ENCODE measurements around the gene TMEM259.

The TMEM259 gene

DNA sequence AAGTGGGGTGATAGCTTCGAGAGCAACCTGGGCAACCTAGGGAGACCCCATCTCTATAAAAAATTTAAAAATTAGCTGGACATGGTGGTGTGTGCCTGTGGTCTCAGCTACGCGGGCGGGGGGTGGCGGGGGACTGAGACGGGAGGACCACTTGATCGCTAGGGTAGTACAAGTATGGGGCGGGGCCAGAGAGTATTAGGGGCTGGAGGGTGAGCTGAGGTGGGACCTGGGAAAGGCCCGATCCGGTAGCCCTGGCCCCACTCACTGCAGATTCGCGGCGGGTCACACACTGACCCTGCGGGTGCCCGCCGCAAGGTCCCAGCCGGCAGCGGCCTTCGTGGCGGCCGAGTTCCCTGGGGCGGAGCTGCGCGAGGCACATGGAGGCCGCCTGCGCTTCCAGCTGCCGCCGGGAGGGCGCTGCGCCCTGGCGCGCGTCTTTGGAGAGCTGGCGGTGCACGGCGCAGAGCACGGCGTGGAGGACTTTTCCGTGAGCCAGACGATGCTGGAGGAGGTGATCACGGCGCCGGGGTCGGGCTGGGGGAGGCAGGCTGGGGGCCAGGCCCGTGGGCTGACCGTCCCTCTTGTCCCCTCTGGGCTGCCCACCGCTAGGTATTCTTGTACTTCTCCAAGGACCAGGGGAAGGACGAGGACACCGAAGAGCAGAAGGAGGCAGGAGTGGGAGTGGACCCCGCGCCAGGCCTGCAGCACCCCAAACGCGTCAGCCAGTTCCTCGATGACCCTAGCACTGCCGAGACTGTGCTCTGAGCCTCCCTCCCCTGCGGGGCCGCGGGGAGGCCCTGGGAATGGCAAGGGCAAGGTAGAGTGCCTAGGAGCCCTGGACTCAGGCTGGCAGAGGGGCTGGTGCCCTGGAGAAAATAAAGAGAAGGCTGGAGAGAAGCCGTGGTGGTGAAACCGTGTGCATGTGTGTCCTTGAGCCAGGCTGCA lies 44.0 kb upstream of the TMEM259 start:
- H3K9me3 ChIP-seq (ENCODE audit: control insufficient read depth in 2 of 2, low read length in 2 of 2) = no peaks in the 10 kb centered on the region
- peaks cover 30 to 39% of the 10 kb centered on the region in 2 donors for H3K4me1 ChIP-seq (ENCODE audit: control insufficient read depth in 2 of 2, insufficient read depth in 2 of 2, low read length in 2 of 2)
- peak overlapping the region; percentile 0 to 26 for H3K4me3 ChIP-seq (ENCODE audit: low read length in 2 of 2)
- H3K27me3 ChIP-seq (ENCODE audit: control insufficient read depth in 2 of 2, insufficient read depth in 2 of 2, low read length in 2 of 2) = peaks cover 5 to 24% of the 10 kb centered on the region in 2 donors
- peak overlapping the region; percentile 40 to 54 for H3K27ac ChIP-seq (ENCODE audit: low read depth in 2 of 2, low read length in 2 of 2)
- H3K36me3 ChIP-seq (ENCODE audit: control insufficient read depth in 2 of 2, insufficient read depth in 2 of 2, low read length in 2 of 2) = no peaks in the 10 kb centered on the region
- peak overlapping the region in 1 of 2 donors; percentile 43 for H3K9ac ChIP-seq (ENCODE audit: low read depth in 1 of 2, low read length in 2 of 2)

DNA sequence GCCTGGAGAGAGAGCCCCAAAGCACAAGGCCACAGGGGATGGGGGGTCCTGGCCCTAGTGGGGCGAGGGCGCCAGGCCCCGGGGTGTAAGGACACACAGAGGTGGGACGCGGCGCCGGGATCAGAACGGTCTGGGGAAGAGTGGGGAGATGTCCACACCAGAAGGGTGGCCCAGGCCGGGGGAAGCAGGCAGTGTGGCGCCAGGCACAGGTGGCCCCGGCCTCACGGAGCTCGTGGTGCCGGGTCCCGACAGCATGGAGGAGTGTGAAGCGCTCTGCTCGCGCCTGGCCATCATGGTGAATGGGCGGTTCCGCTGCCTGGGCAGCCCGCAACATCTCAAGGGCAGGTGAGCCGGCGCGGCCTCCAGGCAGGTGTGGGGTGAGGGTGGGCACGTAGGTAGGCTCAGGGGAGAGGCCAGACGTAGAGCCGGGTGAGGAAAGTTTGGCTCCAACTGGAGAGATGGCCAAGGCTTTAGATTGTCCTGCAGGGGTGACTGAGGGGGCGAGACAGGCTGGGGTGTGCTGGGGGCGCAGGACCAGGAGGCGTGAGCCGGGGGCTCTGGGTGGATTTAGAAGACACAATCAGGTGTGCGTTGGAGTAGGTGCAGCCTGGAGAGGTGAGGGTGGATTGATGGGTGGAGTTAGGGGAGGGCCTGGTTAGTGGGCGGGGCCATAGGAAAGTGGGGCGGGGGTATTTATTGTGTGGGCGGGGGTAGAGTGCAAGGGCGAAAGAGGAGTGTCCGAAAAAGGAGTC lies 43.2 kb upstream of the TMEM259 start:
- peak overlapping the region in 1 of 2 donors; percentile 43 for H3K9ac ChIP-seq (ENCODE audit: low read depth in 1 of 2, low read length in 2 of 2)
- no peak overlapping the region for H3K27ac ChIP-seq (ENCODE audit: low read depth in 2 of 2, low read length in 2 of 2)
- H3K27me3 ChIP-seq (ENCODE audit: control insufficient read depth in 2 of 2, insufficient read depth in 2 of 2, low read length in 2 of 2) = peaks cover 5 to 17% of the 10 kb centered on the region in 2 donors
- peaks cover 26 to 34% of the 10 kb centered on the region in 2 donors for H3K4me1 ChIP-seq (ENCODE audit: control insufficient read depth in 2 of 2, insufficient read depth in 2 of 2, low read length in 2 of 2)
- no peaks in the 10 kb centered on the region for H3K9me3 ChIP-seq (ENCODE audit: control insufficient read depth in 2 of 2, low read length in 2 of 2)
- H3K4me3 ChIP-seq (ENCODE audit: low read length in 2 of 2) = peak overlapping the region in 1 of 2 donors; percentile 26
- H3K36me3 ChIP-seq (ENCODE audit: control insufficient read depth in 2 of 2, insufficient read depth in 2 of 2, low read length in 2 of 2) = no peaks in the 10 kb centered on the region

DNA sequence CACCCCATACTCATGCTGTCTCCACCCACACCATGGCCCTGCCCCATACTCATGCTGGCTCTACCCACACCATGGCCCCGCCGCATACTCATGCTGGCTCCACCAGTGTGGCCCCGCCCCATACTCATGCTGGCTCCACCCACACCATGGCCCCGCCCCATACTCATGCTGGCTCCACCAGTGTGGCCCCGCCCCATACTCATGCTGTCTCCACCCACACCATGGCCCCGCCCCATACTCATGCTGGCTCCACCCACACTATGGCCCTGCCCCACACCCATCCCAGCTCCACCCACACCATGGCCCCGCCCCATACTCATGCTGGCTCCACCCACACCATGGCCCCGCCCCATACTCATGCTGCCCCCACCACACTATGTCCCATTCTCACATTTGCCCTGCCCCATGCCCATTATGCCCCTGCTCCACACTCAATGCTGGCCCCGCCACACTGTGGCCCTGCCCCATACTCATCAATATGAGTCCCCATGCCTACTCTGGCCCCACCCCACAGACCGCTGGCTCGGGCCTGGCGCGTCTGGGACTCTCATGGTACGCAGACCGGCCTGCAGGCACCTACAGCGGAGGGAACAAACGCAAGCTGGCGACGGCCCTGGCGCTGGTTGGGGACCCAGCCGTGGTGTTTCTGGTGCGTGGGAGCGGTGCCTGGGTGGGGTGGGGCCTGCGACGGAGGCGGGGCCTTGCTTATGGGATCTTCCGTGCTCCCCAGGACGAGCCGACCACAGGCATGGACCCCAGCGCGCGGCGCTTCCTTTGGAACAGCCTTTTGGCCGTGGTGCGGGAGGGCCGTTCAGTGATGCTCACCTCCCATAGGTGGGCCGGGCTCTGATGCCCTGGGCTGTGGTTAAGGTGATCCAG lies 42.3 kb upstream of the TMEM259 start:
- Histone ChIP-seq H3K4me3 (ENCODE audit: low read length in 2 of 2) (no peak overlapping the region), H3K4me1 (ENCODE audit: control insufficient read depth in 2 of 2, insufficient read depth in 2 of 2, low read length in 2 of 2) (peaks cover 23 to 28% of the 10 kb centered on the region in 2 donors), H3K27me3 (ENCODE audit: control insufficient read depth in 2 of 2, insufficient read depth in 2 of 2, low read length in 2 of 2) (peaks cover 2 to 11% of the 10 kb centered on the region in 2 donors), H3K9ac (ENCODE audit: low read depth in 1 of 2, low read length in 2 of 2) (no peak overlapping the region), H3K36me3 (ENCODE audit: control insufficient read depth in 2 of 2, insufficient read depth in 2 of 2, low read length in 2 of 2) (peaks cover 0 to 4% of the 10 kb centered on the region in 2 donors), H3K27ac (ENCODE audit: low read depth in 2 of 2, low read length in 2 of 2) (no peak overlapping the region), H3K9me3 (ENCODE audit: control insufficient read depth in 2 of 2, low read length in 2 of 2) (no peaks in the 10 kb centered on the region)

DNA sequence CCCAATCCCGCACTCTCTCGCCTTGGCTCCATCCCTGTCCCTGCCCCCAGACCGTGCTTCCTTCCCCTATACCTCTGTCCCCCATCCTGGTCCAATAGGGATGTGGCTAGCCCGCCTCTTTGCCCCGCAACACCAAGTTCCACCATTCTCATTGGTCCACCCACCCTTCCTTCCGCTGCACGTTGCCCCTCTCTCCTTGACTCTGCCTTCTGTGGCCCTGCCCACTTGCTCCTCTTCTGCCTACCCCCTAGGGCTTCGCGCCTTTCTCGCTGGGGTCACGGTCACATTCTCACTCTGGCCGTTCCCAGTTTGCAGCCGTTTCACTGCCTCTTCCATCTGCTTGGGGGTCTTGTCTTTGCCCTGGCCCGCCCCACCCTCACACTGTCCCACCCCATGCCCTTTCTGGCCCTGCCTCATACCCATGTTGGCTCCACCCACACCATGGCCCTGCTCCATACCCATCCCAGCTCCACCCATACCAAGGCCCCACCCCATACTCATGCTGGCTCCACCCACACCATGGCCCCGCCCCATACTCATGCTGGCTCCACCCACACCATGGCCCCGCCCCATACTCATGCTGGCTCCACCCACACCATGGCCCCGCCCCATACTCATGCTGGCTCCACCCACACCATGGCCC lies 41.6 kb upstream of the TMEM259 start:
- peaks cover 0 to 10% of the 10 kb centered on the region in 2 donors for H3K27me3 ChIP-seq (ENCODE audit: control insufficient read depth in 2 of 2, insufficient read depth in 2 of 2, low read length in 2 of 2)
- H3K36me3 ChIP-seq (ENCODE audit: control insufficient read depth in 2 of 2, insufficient read depth in 2 of 2, low read length in 2 of 2) = peaks cover 0 to 4% of the 10 kb centered on the region in 2 donors
- H3K4me3 ChIP-seq (ENCODE audit: low read length in 2 of 2) = no peak overlapping the region
- H3K9ac ChIP-seq (ENCODE audit: low read depth in 1 of 2, low read length in 2 of 2) = no peak overlapping the region
- H3K27ac ChIP-seq (ENCODE audit: low read depth in 2 of 2, low read length in 2 of 2) = no peak overlapping the region
- H3K9me3 ChIP-seq (ENCODE audit: control insufficient read depth in 2 of 2, low read length in 2 of 2) = no peaks in the 10 kb centered on the region
- peaks cover 23 to 28% of the 10 kb centered on the region in 2 donors for H3K4me1 ChIP-seq (ENCODE audit: control insufficient read depth in 2 of 2, insufficient read depth in 2 of 2, low read length in 2 of 2)

DNA sequence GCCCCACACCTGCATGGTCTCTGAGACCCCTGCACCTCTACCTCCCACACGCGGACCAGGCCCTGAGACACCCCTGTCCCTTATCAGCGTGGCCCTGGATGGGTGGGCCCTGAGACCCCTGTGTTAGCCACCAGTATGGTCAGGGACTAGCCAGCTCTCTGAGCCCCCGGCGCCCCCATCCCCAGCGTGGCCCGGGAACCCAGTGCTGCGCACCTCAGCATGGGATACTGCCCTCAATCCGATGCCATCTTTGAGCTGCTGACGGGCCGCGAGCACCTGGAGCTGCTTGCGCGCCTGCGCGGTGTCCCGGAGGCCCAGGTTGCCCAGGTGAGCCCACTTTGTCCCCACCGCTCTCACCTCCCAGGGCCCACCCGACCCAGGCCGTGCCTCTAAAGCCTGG lies 41.1 kb upstream of the TMEM259 start:
- Histone ChIP-seq H3K27ac (ENCODE audit: low read depth in 2 of 2, low read length in 2 of 2) (no peak overlapping the region), H3K4me1 (ENCODE audit: control insufficient read depth in 2 of 2, insufficient read depth in 2 of 2, low read length in 2 of 2) (peaks cover 19 to 28% of the 10 kb centered on the region in 2 donors), H3K9ac (ENCODE audit: low read depth in 1 of 2, low read length in 2 of 2) (no peak overlapping the region), H3K9me3 (ENCODE audit: control insufficient read depth in 2 of 2, low read length in 2 of 2) (no peaks in the 10 kb centered on the region), H3K36me3 (ENCODE audit: control insufficient read depth in 2 of 2, insufficient read depth in 2 of 2, low read length in 2 of 2) (peaks cover 0 to 4% of the 10 kb centered on the region in 2 donors), H3K27me3 (ENCODE audit: control insufficient read depth in 2 of 2, insufficient read depth in 2 of 2, low read length in 2 of 2) (peaks cover 0 to 5% of the 10 kb centered on the region in 2 donors), H3K4me3 (ENCODE audit: low read length in 2 of 2) (no peak overlapping the region)

DNA sequence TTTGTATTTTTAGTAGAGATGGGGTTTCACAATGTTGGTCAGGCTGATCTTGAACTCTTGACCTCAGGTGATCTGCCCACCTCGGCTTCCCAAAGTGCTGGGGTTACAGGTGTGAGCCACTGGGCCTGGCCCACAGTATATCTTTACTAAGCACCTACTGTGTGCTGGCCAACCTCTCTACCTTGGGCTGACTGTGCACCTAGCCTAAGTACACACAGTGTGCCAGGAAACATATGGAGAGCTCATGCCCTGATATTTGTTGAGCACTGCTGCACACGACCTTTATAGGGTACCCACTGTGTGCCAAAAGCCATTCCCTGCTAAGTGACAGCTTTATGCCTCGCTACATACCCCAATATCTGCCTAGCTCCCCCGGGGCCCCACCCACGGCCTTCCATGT lies 39.8 kb upstream of the TMEM259 start:
- Histone ChIP-seq H3K36me3 (ENCODE audit: control insufficient read depth in 2 of 2, insufficient read depth in 2 of 2, low read length in 2 of 2) (peaks cover 0 to 7% of the 10 kb centered on the region in 2 donors), H3K4me3 (ENCODE audit: low read length in 2 of 2) (no peak overlapping the region), H3K9ac (ENCODE audit: low read depth in 1 of 2, low read length in 2 of 2) (no peak overlapping the region), H3K27ac (ENCODE audit: low read depth in 2 of 2, low read length in 2 of 2) (no peak overlapping the region), H3K9me3 (ENCODE audit: control insufficient read depth in 2 of 2, low read length in 2 of 2) (no peaks in the 10 kb centered on the region), H3K4me1 (ENCODE audit: control insufficient read depth in 2 of 2, insufficient read depth in 2 of 2, low read length in 2 of 2) (peaks cover 9 to 17% of the 10 kb centered on the region in 2 donors), H3K27me3 (ENCODE audit: control insufficient read depth in 2 of 2, insufficient read depth in 2 of 2, low read length in 2 of 2) (no peaks in the 10 kb centered on the region)

DNA sequence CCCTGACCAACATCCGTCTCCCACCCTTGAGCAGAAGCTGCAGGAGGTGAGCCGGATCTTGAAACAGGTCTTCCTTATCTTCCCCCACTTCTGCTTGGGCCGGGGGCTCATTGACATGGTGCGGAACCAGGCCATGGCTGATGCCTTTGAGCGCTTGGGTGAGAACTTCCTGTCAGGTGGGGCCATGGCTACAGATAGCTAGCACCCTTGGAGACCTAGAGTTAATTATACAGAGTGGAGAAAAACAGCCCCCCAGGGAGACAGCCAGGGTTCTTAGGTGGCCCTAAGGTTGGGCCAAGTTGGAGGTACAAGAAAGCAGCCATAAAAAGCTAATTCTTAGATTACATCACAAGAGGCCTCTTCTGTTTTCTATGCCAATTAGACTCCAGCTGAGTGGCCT lies 37.2 kb upstream of the TMEM259 start:
- H3K36me3 ChIP-seq (ENCODE audit: control insufficient read depth in 2 of 2, insufficient read depth in 2 of 2, low read length in 2 of 2) = peaks cover 0 to 7% of the 10 kb centered on the region in 2 donors
- H3K9me3 ChIP-seq (ENCODE audit: control insufficient read depth in 2 of 2, low read length in 2 of 2) = no peaks in the 10 kb centered on the region
- H3K9ac ChIP-seq (ENCODE audit: low read depth in 1 of 2, low read length in 2 of 2) = no peak overlapping the region
- H3K4me3 ChIP-seq (ENCODE audit: low read length in 2 of 2) = no peak overlapping the region
- no peaks in the 10 kb centered on the region for H3K27me3 ChIP-seq (ENCODE audit: control insufficient read depth in 2 of 2, insufficient read depth in 2 of 2, low read length in 2 of 2)
- no peaks in the 10 kb centered on the region for H3K4me1 ChIP-seq (ENCODE audit: control insufficient read depth in 2 of 2, insufficient read depth in 2 of 2, low read length in 2 of 2)
- no peak overlapping the region for H3K27ac ChIP-seq (ENCODE audit: low read depth in 2 of 2, low read length in 2 of 2)

DNA sequence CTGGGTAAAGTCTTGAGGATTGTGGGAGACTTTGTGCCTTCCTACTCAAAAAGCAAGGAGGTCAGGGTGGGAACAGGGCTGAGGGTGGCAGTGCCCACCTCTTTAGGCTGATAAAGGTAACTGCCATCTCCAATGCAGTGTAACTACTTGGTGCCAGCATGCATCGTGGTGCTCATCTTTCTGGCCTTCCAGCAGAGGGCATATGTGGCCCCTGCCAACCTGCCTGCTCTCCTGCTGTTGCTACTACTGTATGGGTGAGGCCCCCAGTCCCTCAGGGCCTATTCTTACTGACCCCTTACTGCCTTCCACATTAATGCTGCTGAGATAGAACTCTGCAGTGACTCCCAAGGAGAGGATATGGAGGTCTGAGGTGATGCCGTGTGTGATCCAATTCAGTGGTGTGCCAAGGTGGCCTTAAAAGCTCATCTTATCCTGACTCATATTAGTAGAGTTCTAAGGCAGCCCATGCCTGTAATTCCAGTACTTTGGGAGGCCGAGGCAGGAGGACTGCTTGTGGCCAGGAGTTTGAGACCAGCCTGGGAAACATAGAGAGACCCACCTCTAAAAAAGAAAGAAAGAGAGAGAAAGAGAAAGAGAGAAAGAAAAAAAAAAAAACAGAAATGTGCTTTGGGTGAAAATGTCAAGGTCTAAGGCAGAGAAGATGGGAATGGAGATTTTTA lies 36.4 kb upstream of the TMEM259 start:
- Histone ChIP-seq H3K36me3 (ENCODE audit: control insufficient read depth in 2 of 2, insufficient read depth in 2 of 2, low read length in 2 of 2) (peaks cover 0 to 7% of the 10 kb centered on the region in 2 donors), H3K27me3 (ENCODE audit: control insufficient read depth in 2 of 2, insufficient read depth in 2 of 2, low read length in 2 of 2) (no peaks in the 10 kb centered on the region), H3K4me1 (ENCODE audit: control insufficient read depth in 2 of 2, insufficient read depth in 2 of 2, low read length in 2 of 2) (no peaks in the 10 kb centered on the region), H3K4me3 (ENCODE audit: low read length in 2 of 2) (no peak overlapping the region), H3K9me3 (ENCODE audit: control insufficient read depth in 2 of 2, low read length in 2 of 2) (no peaks in the 10 kb centered on the region), H3K9ac (ENCODE audit: low read depth in 1 of 2, low read length in 2 of 2) (no peak overlapping the region), H3K27ac (ENCODE audit: low read depth in 2 of 2, low read length in 2 of 2) (no peak overlapping the region)
